SKM-1 (cell line): Measurements from ENCODE around the gene KCNIP4.

ENCODE experiments used
- DNase-seq: peaks from one replicate; lab custom pipeline; 2025; ENCODE audit not compliant: unreplicated experiment; lab: John Stamatoyannopoulos, UW

Gene KCNIP4

GRCh38 chr4:21102667-21103066 is 845.9 kb downstream of the KCNIP4 start:
- no peak for DNase-seq

- DNase-seq: no peak
These were observed 850.7 kb downstream of the KCNIP4 start for GRCh38 chr4:21097865-21098264.

- no peak for DNase-seq
These were observed 851.5 kb downstream of the KCNIP4 start for GRCh38 chr4:21097026-21097425.

- DNase-seq: no peak
These were observed 856.0 kb downstream of the KCNIP4 start for GRCh38 chr4:21092531-21092930.

- DNase-seq: no peak
These were observed 858.4 kb downstream of the KCNIP4 start for GRCh38 chr4:21090094-21090666.

- DNase-seq: no peak
These were observed 865.2 kb downstream of the KCNIP4 start for GRCh38 chr4:21083413-21083812.

GRCh38 chr4:21077967-21078366 is 870.6 kb downstream of the KCNIP4 start:
- no peak for DNase-seq

- DNase-seq: no peak
These were observed 881.2 kb downstream of the KCNIP4 start for GRCh38 chr4:21067351-21067750.

GRCh38 chr4:21061902-21062301 is 886.7 kb downstream of the KCNIP4 start:
- DNase-seq: no peak

- no peak for DNase-seq
These were observed 902.4 kb downstream of the KCNIP4 start for GRCh38 chr4:21046141-21046540.

GRCh38 chr4:21045119-21045518 is 903.5 kb downstream of the KCNIP4 start:
- DNase-seq: no peak

- DNase-seq: no peak
These were observed 906.9 kb downstream of the KCNIP4 start for GRCh38 chr4:21041708-21042107.

GRCh38 chr4:21034728-21035127 is 913.8 kb downstream of the KCNIP4 start:
- DNase-seq: no peak

GRCh38 chr4:21032089-21032645 is 916.4 kb downstream of the KCNIP4 start:
- DNase-seq: no peak

GRCh38 chr4:21018817-21019216 is 929.8 kb downstream of the KCNIP4 start:
- no peak for DNase-seq

- no peak for DNase-seq
These were observed 935.1 kb downstream of the KCNIP4 start for GRCh38 chr4:21013501-21013900.

- DNase-seq: no peak
These were observed 935.7 kb downstream of the KCNIP4 start for GRCh38 chr4:21012851-21013331.

- DNase-seq: no peak
These were observed 937.5 kb downstream of the KCNIP4 start for GRCh38 chr4:21011106-21011505.

- DNase-seq: no peak
These were observed 938.6 kb downstream of the KCNIP4 start for GRCh38 chr4:21009956-21010355.

- no peak for DNase-seq
These were observed 942.9 kb downstream of the KCNIP4 start for GRCh38 chr4:21005647-21006046.

- no peak for DNase-seq
These were observed 945.6 kb downstream of the KCNIP4 start for GRCh38 chr4:21002976-21003375.

- no peak for DNase-seq
These were observed 946.3 kb downstream of the KCNIP4 start for GRCh38 chr4:21002286-21002685.

GRCh38 chr4:21001490-21001889 is 947.1 kb downstream of the KCNIP4 start:
- no peak for DNase-seq
